BE2C (cell line): ENCODE results near the gene BTRC.
"Not testable (repeated sequence)": the region's sequence is repeated elsewhere in the genome, so short reads cannot be mapped to it uniquely, and the experiment has no call there.

ENCODE experiments used
- DNase-seq: peaks from one replicate; pipeline ENCODE4 v3.0.0-alpha.2; 2020
- H3K27me3 ChIP-seq: fragments of 250-450 bp; sonication (Bioruptor Pico); 2 replicates; pipeline ENCODE4 v1.5.1; 2020; ENCODE audit warnings: mild to moderate bottlenecking
- H3K36me3 ChIP-seq: fragments of 250-450 bp; sonication (Bioruptor Pico); 2 replicates; pipeline ENCODE4 v1.5.1; 2020; ENCODE audit warnings: mild to moderate bottlenecking
- H3K4me1 ChIP-seq: fragments of 250-450 bp; sonication (Bioruptor Pico); 2 replicates; pipeline ENCODE4 v1.5.1; 2020
- H3K4me3 ChIP-seq: 2 replicates; pipeline ENCODE4 v1.5.1; 2011; ENCODE audit warnings: low read depth, low read length
- H3K9me3 ChIP-seq: fragments of 250-450 bp; sonication (Bioruptor Pico); 2 replicates; pipeline ENCODE4 v1.5.1; 2020
- CTCF ChIP-seq: IDR thresholded peaks from 2 replicates; pipeline ENCODE4 v1.5.1; 2012; ENCODE audit warnings: mild to moderate bottlenecking, low read depth, low read length

The BTRC gene

DNA sequence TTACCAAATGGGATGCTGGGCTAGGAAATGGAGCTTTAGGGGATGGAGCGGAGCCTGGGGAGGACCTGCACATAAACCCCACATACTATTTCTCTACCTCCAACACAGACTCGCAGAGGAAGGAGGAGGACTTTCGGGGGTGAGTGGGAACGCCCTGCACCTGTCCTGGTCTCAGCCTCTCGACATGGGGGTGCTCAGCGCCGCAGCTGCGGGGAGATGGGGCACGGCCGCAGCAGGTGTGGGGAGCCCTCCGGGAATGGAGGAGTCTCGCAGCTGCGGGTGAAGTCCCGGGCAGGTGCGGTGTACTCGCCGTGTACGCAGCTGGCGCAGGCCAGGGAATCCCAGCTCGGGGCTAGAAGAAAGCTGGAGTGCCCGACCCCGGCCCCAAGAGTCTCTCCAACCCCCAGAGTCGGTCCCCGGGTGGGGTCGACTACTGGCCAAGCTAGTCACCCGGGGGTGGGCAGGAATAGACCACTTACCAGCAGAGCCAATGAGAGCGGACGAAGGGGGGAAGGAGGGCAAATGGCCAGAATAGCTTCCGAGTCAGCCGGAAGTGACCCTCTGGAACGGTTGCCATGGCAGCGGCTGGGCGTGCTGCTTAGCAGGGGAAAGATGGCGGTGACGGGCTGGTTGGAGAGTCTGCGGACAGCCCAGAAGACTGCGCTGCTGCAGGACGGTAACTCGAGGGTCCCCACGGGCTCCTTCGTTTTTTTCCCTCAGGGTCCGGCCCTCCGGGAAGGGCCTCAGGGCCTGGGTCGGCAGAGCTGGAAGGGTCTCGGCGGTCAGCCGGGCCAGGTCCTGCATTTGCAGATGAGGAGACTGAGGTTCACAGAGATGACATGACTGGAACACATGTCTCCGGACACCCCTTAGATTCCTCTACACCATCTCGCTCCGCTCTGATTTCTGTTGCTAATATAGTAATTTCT is 234.0 kb downstream of the BTRC start, which contains the start of the genes DPCD and POLL:
TSS of gene DPCD (plus strand) at position 597 of the 929 bp plus-strand sequence. CDS start at position 613, 16 bp downstream.
TSS of gene POLL (minus strand) at position 533 of the 929 bp plus-strand sequence. CDS start 897 bp downstream, outside the sequence.
- no peaks in the 10 kb centered on the region for H3K27me3 ChIP-seq
- peak within 1 kb of the TSS; percentile 92 for H3K4me3 ChIP-seq
- H3K36me3 ChIP-seq = no peaks in the 10 kb centered on the region
- no peaks in the 10 kb centered on the region for H3K9me3 ChIP-seq
- DNase-seq = peak; percentile 97
- no peak for TF ChIP-seq CTCF
- no peaks in the 10 kb centered on the region for H3K4me1 ChIP-seq

DNA sequence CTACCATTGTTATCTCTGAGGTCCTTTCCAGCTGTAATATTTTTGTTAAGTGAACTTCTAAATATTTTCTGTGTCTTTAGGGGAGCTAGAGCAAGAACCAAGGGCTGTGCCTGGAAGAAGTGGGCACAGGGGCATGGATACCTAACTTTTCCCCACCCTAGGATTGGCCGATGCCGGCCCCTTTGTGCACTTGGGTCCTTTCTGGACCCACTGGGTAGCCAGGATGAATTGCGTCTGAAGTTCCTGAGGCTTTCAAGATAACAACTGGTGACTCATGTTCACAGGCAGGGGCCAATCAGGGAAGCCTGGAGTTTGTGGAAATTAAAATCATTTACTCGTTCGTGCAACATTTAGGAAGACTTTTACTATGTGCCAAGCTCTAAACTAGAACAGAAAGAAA is 234.9 kb downstream of the BTRC start:
- H3K9me3 ChIP-seq = no peaks in the 10 kb centered on the region
- H3K4me1 ChIP-seq = no peaks in the 10 kb centered on the region
- no peak for TF ChIP-seq CTCF
- H3K27me3 ChIP-seq = no peaks in the 10 kb centered on the region
- DNase-seq = no peak
- no peaks in the 10 kb centered on the region for H3K36me3 ChIP-seq
- peak overlapping the region; percentile 92 for H3K4me3 ChIP-seq

GRCh38 chr10:101593331-101593730 is 239.4 kb downstream of the BTRC start:
- DNase-seq, H3K4me3 ChIP-seq, H3K4me1 ChIP-seq, H3K27me3 ChIP-seq, H3K36me3 ChIP-seq, H3K9me3 ChIP-seq: not testable (repeated sequence)

DNA sequence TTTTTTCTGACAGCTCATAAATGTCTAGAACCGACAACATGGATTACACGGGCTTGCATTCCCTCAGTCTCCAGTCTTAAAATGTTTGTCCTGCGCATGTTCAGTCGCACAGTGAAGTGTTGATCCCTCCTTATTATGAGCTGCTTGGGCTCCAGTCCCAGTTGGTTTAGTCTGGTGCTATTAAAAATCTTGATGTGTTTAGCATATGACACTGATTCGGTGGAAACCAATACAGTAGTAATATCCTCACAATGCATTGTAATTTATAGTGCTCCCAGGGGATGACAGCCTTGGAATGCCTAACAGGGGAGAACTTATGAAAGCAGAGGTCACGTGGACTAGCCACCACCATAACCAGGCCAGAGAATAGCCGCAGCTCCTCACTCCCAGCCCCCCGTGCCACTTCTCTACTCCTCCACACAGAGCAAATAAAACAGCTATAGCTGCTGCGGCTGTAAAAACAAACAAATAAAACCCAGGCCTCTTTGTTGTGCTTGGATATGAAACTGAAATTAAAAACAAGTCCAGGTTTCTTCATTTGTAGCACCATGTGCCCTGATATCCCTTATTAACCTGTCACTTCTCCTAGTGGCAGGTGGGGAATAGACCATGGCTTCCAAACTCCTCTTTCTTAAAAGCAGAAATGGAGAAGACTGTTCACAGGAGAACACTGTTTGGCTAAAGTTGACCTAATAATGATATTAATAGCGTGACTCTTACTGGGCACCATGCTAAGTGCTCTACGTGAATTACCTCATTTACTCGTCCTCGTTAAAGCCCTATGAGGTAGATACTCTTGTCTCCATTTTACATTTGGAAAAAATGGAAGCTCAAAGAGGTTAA is 241.8 kb downstream of the BTRC start:
- Histone ChIP-seq H3K9me3 (no peaks in the 10 kb centered on the region), H3K4me3 (no peak overlapping the region), H3K36me3 (no peaks in the 10 kb centered on the region), H3K4me1 (peaks cover 10% of the 10 kb centered on the region), H3K27me3 (no peaks in the 10 kb centered on the region)
- no peak for TF ChIP-seq CTCF
- no peak for DNase-seq

- Histone ChIP-seq H3K36me3 (no peaks in the 10 kb centered on the region), H3K4me3 (no peak overlapping the region), H3K27me3 (no peaks in the 10 kb centered on the region), H3K9me3 (no peaks in the 10 kb centered on the region), H3K4me1 (peaks cover 10% of the 10 kb centered on the region)
- no peak for TF ChIP-seq CTCF
- peak; percentile 31 for DNase-seq
Observed at GRCh38 chr10:101597091-101597900, 243.3 kb downstream of the BTRC start.

GRCh38 chr10:101601541-101601940 is 247.6 kb downstream of the BTRC start:
- no peak for TF ChIP-seq CTCF
- Histone ChIP-seq H3K27me3 (no peaks in the 10 kb centered on the region), H3K36me3 (no peaks in the 10 kb centered on the region), H3K4me1 (peaks cover 10% of the 10 kb centered on the region), H3K9me3 (no peaks in the 10 kb centered on the region), H3K4me3 (no peak overlapping the region)
- peak; percentile 31 for DNase-seq
